HG03045 (cell line): ENCODE measurements around the gene FZD8.

ENCODE experiments used
- ATAC-seq: cut with Tn5 transposase; IDR thresholded peaks from one replicate; pipeline ENCODE4 v1.9.1; 2021; ENCODE audit warnings: mild to moderate bottlenecking, moderate library complexity; ENCODE audit not compliant: unreplicated experiment

FZD8 gene

DNA sequence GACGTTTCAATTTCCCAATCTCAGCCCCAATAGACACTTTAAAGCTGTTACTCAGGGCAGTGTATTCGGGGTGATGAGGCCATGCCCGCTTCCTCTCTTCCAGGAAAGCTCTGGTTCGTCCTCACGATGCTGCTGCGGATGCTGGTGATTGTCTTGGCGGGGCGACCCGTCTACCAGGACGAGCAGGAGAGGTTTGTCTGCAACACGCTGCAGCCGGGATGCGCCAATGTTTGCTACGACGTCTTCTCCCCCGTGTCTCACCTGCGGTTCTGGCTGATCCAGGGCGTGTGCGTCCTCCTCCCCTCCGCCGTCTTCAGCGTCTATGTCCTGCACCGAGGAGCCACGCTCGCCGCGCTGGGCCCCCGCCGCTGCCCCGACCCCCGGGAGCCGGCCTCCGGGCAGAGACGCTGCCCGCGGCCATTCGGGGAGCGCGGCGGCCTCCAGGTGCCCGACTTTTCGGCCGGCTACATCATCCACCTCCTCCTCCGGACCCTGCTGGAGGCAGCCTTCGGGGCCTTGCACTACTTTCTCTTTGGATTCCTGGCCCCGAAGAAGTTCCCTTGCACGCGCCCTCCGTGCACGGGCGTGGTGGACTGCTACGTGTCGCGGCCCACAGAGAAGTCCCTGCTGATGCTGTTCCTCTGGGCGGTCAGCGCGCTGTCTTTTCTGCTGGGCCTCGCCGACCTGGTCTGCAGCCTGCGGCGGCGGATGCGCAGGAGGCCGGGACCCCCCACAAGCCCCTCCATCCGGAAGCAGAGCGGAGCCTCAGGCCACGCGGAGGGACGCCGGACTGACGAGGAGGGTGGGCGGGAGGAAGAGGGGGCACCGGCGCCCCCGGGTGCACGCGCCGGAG, 34.4 kb downstream of the FZD8 start:
- no peak for ATAC-seq

- ATAC-seq, result no peak
These were observed 35.7 kb downstream of the FZD8 start for GRCh38 chr10:35606430-35606829.

- no peak for ATAC-seq
These were observed 36.9 kb downstream of the FZD8 start, which contains the start of gene GJD4 for GRCh38 chr10:35605191-35605590. GJD4 (plus strand) TSS chr10:35605341; CDS start chr10:35605568, 227 bp downstream.

DNA sequence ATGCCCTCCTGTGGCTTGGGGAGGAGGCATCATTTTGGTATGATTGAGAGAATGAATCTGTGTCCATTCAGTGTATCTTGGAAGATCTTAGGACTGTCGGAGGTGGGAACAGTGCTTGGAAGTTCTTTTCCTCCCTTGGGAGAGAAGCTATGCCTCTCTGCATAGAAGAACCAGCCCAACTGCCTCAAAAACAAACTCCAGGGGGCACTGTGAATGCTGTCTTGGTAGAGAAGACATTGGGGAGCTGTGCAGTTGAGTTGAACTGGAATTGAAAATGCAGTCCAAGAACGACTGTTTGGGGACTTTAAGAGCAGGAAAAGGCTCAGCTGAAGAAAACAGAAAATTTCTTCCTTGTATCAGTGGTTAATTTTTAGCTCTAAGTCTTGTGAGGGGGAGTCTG, 41.9 kb downstream of the FZD8 start:
- ATAC-seq, result no peak

DNA sequence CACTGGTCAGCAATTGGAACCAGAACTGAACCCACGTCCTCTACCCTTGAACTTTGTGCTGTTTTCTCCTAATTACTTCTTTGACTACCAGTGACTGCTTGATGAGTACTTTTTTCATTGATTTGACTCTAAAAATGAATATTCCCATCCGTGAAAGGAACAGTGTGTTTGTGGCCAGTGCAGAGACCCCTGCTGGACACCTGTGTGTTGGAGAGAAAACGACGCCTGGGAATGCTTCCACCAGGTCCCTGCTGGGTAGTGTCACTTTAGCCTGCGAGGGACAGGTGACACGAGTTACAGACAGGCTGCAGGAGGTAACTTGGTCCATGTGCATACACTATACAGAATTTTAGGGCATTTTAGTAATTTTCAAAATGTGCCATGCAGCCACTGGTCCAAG, 43.7 kb downstream of the FZD8 start:
- no peak for ATAC-seq

GRCh38 chr10:35595106-35595505, 47.0 kb downstream of the FZD8 start:
- no peak for ATAC-seq

- ATAC-seq, result no peak
These were observed 47.7 kb downstream of the FZD8 start for GRCh38 chr10:35594115-35595079.

- ATAC-seq, result no peak
These were observed 49.7 kb downstream of the FZD8 start for GRCh38 chr10:35592441-35592840.

GRCh38 chr10:35588836-35589235, 53.3 kb downstream of the FZD8 start:
- no peak for ATAC-seq
